Neural cell (in vitro differentiated cells): ENCODE measurements around the gene BRINP1. TPM values are rescaled to one million over a fixed set of nuclear protein-coding genes. Genes with fewer than 3 reads are reported as not detected.

Experiments used
- H2AFZ ChIP-seq: fragments of 200-600, 300-800 bp; sonication (generic), shearing (Covaris generic); 2 replicates; pipeline ENCODE4 v1.6.0; 2014; ENCODE audit warnings: low read depth, mild to moderate bottlenecking, antibody characterized with exemption, low read length, moderate library complexity
- H3F3A ChIP-seq: fragments of 200-600 bp; shearing (Covaris generic); 2 replicates; pipeline ENCODE4 v1.6.1; 2016; ENCODE audit warnings: mild to moderate bottlenecking, moderate library complexity, mixed read lengths, antibody characterized with exemption, low read length; ENCODE audit not compliant: insufficient read depth, poor library complexity, severe bottlenecking
- H3K27ac ChIP-seq: fragments of 200-600, 300-800 bp; sonication (generic), shearing (Covaris generic); 2 replicates; pipeline ENCODE4 v1.5.1; 2014; ENCODE audit warnings: mild to moderate bottlenecking, low read length, moderate library complexity
- H3K27me3 ChIP-seq: fragments of 300-800, 200-600 bp; sonication (generic), shearing (Covaris generic); 2 replicates; pipeline ENCODE4 v1.6.0; 2014; ENCODE audit warnings: mild to moderate bottlenecking, low read depth, low read length, moderate library complexity; ENCODE audit not compliant: insufficient read depth
- H3K36me3 ChIP-seq: fragments of 300-800, 200-600 bp; sonication (generic), shearing (Covaris generic); 2 replicates; pipeline ENCODE4 v1.5.1; 2014; ENCODE audit warnings: mild to moderate bottlenecking, antibody characterized with exemption, low read length, moderate library complexity; ENCODE audit not compliant: insufficient read depth
- H3K4me2 ChIP-seq: fragments of 300-800, 200-600 bp; sonication (generic), shearing (Covaris generic); 2 replicates; pipeline ENCODE4 v1.6.0; 2014; ENCODE audit warnings: mild to moderate bottlenecking, low read length
- H3K4me3 ChIP-seq: fragments of 300-800, 200-600 bp; sonication (generic), shearing (Covaris generic); 2 replicates; pipeline ENCODE4 v1.5.1; 2014; ENCODE audit warnings: mild to moderate bottlenecking, low read length, moderate library complexity
- H3K79me2 ChIP-seq: fragments of 200-600 bp; shearing (Covaris generic); replicated peaks from 2 replicates; pipeline ENCODE4 v1.6.0; 2014; ENCODE audit warnings: mild to moderate bottlenecking, low read length, moderate library complexity; ENCODE audit not compliant: insufficient read depth
- H3K9ac ChIP-seq: fragments of 300-800, 200-600 bp; sonication (generic), shearing (Covaris generic); 2 replicates; pipeline ENCODE4 v1.6.1; 2016; ENCODE audit warnings: mild to moderate bottlenecking, low read length, mixed read lengths
- H3K9me2 ChIP-seq: fragments of 200-600 bp; shearing (Covaris generic); 2 replicates; pipeline ENCODE4 v1.6.1; 2016; ENCODE audit warnings: mild to moderate bottlenecking, low read length, mixed read lengths; ENCODE audit not compliant: insufficient read depth
- H3K9me3 ChIP-seq: fragments of 200-600, 300-800 bp; sonication (generic), shearing (Covaris generic); 2 replicates; pipeline ENCODE4 v1.6.1; 2016; ENCODE audit warnings: mild to moderate bottlenecking, mixed run types, low read length, moderate library complexity, mixed read lengths
- H4K20me1 ChIP-seq: fragments of 200-600 bp; shearing (Covaris generic); 2 replicates; pipeline ENCODE4 v1.6.1; 2016; ENCODE audit warnings: mild to moderate bottlenecking, mixed run types; ENCODE audit not compliant: insufficient read depth
- CTCF ChIP-seq: fragments of 450-650 bp; IDR thresholded peaks from 2 replicates; pipeline ENCODE4 v1.5.1; 2014; ENCODE audit warnings: antibody characterized with exemption, mild to moderate bottlenecking, moderate library complexity; ENCODE audit not compliant: poor library complexity, severe bottlenecking
- EP300 ChIP-seq: fragments of 450-650 bp; conservative IDR thresholded peaks from 2 replicates; pipeline ENCODE4 v1.6.1; 2014; ENCODE audit warnings: antibody characterized with exemption, mild to moderate bottlenecking, moderate library complexity; ENCODE audit not compliant: poor library complexity, severe bottlenecking
- EZH2 ChIP-seq: fragments of 200-600, 300-800 bp; shearing (Covaris generic), sonication (generic); IDR thresholded peaks from 2 replicates; pipeline ENCODE4 v1.6.1; 2014; ENCODE audit warnings: antibody characterized with exemption, low read length, borderline replicate concordance, mild to moderate bottlenecking; ENCODE audit not compliant: insufficient read depth, poor library complexity, severe bottlenecking
- MXI1 ChIP-seq: fragments of 450-650 bp; conservative IDR thresholded peaks from 2 replicates; pipeline ENCODE4 v1.6.1; 2014; ENCODE audit warnings: antibody characterized with exemption, mild to moderate bottlenecking; ENCODE audit not compliant: poor library complexity, severe bottlenecking
- POLR2AphosphoS5 ChIP-seq: IDR thresholded peaks from 2 replicates; pipeline ENCODE4 v1.6.1; 2012
- RAD21 ChIP-seq: fragments of 450-650 bp; conservative IDR thresholded peaks from 2 replicates; pipeline ENCODE4 v1.6.1; 2014; ENCODE audit warnings: antibody characterized with exemption, mild to moderate bottlenecking, moderate library complexity
- REST ChIP-seq: IDR thresholded peaks from 2 replicates; pipeline ENCODE4 v1.6.1; 2012; ENCODE audit warnings: borderline replicate concordance
- SMC3 ChIP-seq: fragments of 450-650 bp; conservative IDR thresholded peaks from 2 replicates; pipeline ENCODE4 v1.6.1; 2014; ENCODE audit warnings: antibody characterized with exemption, mild to moderate bottlenecking, moderate library complexity; ENCODE audit not compliant: poor library complexity
- TAF1 ChIP-seq: IDR thresholded peaks from 2 replicates; pipeline ENCODE4 v1.6.1; 2012; ENCODE audit warnings: low read depth
- polyA plus RNA-seq: library from polyadenylated mRNA; depleted of rRNA; stranded (reverse); fragments of >200 nt; gene quantifications from 2 replicates; pipeline ENCODE4 v1.2.3, GENCODE V29; 2014

Gene BRINP1
- polyA plus RNA-seq, 1 donor from 2014 or later, result 15.6 TPM

GRCh38 chr9:119160551-119160950, 208.7 kb downstream of the BRINP1 start:
- Histone ChIP-seq H4K20me1 (no peaks in the 10 kb centered on the region), H3K4me2 (no peak overlapping the region), H3K27ac (no peak overlapping the region), H3K36me3 (no peaks in the 10 kb centered on the region), H3K9me2 (no peaks in the 10 kb centered on the region), H3K27me3 (no peaks in the 10 kb centered on the region), H2AFZ (no peak overlapping the region), H3F3A (no peaks in the 10 kb centered on the region), H3K9ac (no peak overlapping the region), H3K9me3 (no peaks in the 10 kb centered on the region), H3K4me3 (no peak overlapping the region), H3K79me2 (no peaks in the 10 kb centered on the region)
- TF ChIP-seq POLR2AphosphoS5 (no peak), CTCF (no peak), TAF1 (no peak), MXI1 (no peak), EP300 (no peak), RAD21 (no peak), EZH2 (no peak), SMC3 (no peak), REST (no peak)

- no peak overlapping the region for H3K9ac ChIP-seq
- no peaks in the 10 kb centered on the region for H3K9me3 ChIP-seq
- H3K36me3 ChIP-seq, result no peaks in the 10 kb centered on the region
- no peak overlapping the region for H2AFZ ChIP-seq
- no peaks in the 10 kb centered on the region for H3K27me3 ChIP-seq
- no peaks in the 10 kb centered on the region for H4K20me1 ChIP-seq
- no peaks in the 10 kb centered on the region for H3K9me2 ChIP-seq
- H3K27ac ChIP-seq, result no peak overlapping the region
- H3K4me3 ChIP-seq, result no peak overlapping the region
- no peaks in the 10 kb centered on the region for H3K79me2 ChIP-seq
- no peak overlapping the region for H3K4me2 ChIP-seq
- no peaks in the 10 kb centered on the region for H3F3A ChIP-seq
- no peak for TF ChIP-seq MXI1
- no peak for TF ChIP-seq SMC3
- no peak for TF ChIP-seq POLR2AphosphoS5
- no peak for TF ChIP-seq EP300
- no peak for TF ChIP-seq TAF1
- no peak for TF ChIP-seq CTCF
- no peak for TF ChIP-seq REST
These were observed 209.8 kb downstream of the BRINP1 start for GRCh38 chr9:119159386-119159785.
